WTC11 (cell line): ENCODE data around the gene B4GALNT2.

Experiments used
- CBFB ChIP-seq: sonication (generic); formaldehyde crosslinking; IDR thresholded peaks from 2 replicates; pipeline ENCODE4 v1.8.1; 2022; ENCODE audit warnings: mild to moderate bottlenecking, low read depth, missing genetic modification reagents
- EMX1 ChIP-seq: fragments of 250-450 bp; sonication (Bioruptor Pico); IDR thresholded peaks from 2 replicates; pipeline ENCODE4 v1.8.0; 2021; ENCODE audit warnings: mild to moderate bottlenecking
- GABPB1 ChIP-seq: sonication (generic); formaldehyde crosslinking; IDR thresholded peaks from 2 replicates; pipeline ENCODE4 v1.8.1; 2023; ENCODE audit warnings: mild to moderate bottlenecking, missing genetic modification reagents
- NR2C2 ChIP-seq: sonication (generic); formaldehyde crosslinking; IDR thresholded peaks from 2 replicates; pipeline ENCODE4 v1.8.0; 2022; ENCODE audit warnings: mild to moderate bottlenecking, missing genetic modification reagents
- OVOL2 ChIP-seq: fragments of 250-450 bp; sonication (Bioruptor Pico); IDR thresholded peaks from 2 replicates; pipeline ENCODE4 v1.9.0; 2021; ENCODE audit warnings: mild to moderate bottlenecking, borderline replicate concordance
- TF ChIP-seq, protein P1 (sequence below): fragments of 200-600 bp; IDR thresholded peaks from 2 replicates; pipeline ENCODE4 v1.8.0; 2022; ENCODE audit warnings: antibody characterized with exemption
- TF ChIP-seq, protein P2 (sequence below): sonication (generic); formaldehyde crosslinking; IDR thresholded peaks from 2 replicates; pipeline ENCODE4 v1.8.1; 2023; ENCODE audit warnings: mild to moderate bottlenecking, missing genetic modification reagents, moderate library complexity
- TF ChIP-seq, protein P3 (sequence below): sonication (generic); formaldehyde crosslinking; conservative IDR thresholded peaks from 2 replicates; pipeline ENCODE4 v1.8.1; 2022; ENCODE audit warnings: mild to moderate bottlenecking, missing genetic modification reagents

DNA sequence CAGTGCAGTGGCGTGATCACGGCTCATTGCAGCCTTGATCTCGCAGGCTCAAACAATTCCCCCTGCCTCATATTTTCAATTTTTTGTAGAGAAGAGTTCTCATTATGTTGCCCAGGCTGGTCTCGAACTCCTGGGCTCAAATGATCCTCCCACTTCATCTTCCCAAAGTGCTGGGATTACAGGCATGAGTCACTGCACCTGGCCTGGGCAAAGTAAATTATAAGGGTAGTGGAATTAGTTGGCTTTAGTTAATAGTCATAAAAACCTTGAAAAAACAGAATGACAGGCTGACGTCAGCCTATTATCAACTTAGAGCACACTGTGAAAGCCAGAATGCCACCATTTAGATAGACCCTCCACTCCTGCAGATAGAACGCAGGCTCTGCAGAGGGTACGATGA, 43.5 kb upstream of the B4GALNT2 start:
- TF ChIP-seq, protein P1, sequence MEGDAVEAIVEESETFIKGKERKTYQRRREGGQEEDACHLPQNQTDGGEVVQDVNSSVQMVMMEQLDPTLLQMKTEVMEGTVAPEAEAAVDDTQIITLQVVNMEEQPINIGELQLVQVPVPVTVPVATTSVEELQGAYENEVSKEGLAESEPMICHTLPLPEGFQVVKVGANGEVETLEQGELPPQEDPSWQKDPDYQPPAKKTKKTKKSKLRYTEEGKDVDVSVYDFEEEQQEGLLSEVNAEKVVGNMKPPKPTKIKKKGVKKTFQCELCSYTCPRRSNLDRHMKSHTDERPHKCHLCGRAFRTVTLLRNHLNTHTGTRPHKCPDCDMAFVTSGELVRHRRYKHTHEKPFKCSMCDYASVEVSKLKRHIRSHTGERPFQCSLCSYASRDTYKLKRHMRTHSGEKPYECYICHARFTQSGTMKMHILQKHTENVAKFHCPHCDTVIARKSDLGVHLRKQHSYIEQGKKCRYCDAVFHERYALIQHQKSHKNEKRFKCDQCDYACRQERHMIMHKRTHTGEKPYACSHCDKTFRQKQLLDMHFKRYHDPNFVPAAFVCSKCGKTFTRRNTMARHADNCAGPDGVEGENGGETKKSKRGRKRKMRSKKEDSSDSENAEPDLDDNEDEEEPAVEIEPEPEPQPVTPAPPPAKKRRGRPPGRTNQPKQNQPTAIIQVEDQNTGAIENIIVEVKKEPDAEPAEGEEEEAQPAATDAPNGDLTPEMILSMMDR, result no peak
- TF ChIP-seq, protein P2, sequence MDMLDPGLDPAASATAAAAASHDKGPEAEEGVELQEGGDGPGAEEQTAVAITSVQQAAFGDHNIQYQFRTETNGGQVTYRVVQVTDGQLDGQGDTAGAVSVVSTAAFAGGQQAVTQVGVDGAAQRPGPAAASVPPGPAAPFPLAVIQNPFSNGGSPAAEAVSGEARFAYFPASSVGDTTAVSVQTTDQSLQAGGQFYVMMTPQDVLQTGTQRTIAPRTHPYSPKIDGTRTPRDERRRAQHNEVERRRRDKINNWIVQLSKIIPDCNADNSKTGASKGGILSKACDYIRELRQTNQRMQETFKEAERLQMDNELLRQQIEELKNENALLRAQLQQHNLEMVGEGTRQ (CRISPR knock-in tag), result no peak
- TF ChIP-seq OVOL2 (CRISPR knock-in tag), result no peak
- TF ChIP-seq NR2C2 (CRISPR knock-in tag), result no peak
- TF ChIP-seq CBFB (CRISPR knock-in tag), result no peak
- TF ChIP-seq, protein P3, sequence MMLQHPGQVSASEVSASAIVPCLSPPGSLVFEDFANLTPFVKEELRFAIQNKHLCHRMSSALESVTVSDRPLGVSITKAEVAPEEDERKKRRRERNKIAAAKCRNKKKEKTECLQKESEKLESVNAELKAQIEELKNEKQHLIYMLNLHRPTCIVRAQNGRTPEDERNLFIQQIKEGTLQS (CRISPR knock-in tag), result no peak
- no peak for TF ChIP-seq GABPB1 (CRISPR knock-in tag)
- TF ChIP-seq EMX1 (CRISPR knock-in tag), result no peak
